Neutrophil (primary cell): Measurements from ENCODE around the gene IQCN.

ENCODE experiments used
- H3K27ac ChIP-seq: fragments of 200-600 bp; sonication (generic); 2 replicates; pipeline ENCODE4 v1.5.1; 2016; ENCODE audit warnings: mild to moderate bottlenecking, moderate library complexity
- H3K27me3 ChIP-seq: fragments of 200-600 bp; sonication (generic); 2 replicates; pipeline ENCODE4 v1.6.0; 2016; ENCODE audit warnings: mild to moderate bottlenecking
- H3K36me3 ChIP-seq: fragments of 200-600 bp; sonication (generic); 2 replicates; pipeline ENCODE4 v1.5.1; 2017
- H3K4me1 ChIP-seq, 2 experiments: fragments of 200-600 bp in 1 of 2; sonication (generic) in 1 of 2; 1 replicate in 1 of 2; 2 replicates in 1 of 2; pipeline versions ENCODE4 v1.5.1 to v1.6.1; 2013 to 2016; ENCODE audit warnings: low read depth in 1 of 2, low read length in 1 of 2, mild to moderate bottlenecking in 1 of 2, moderate library complexity in 1 of 2; ENCODE audit not compliant: control insufficient read depth in 1 of 2, insufficient read depth in 1 of 2
- H3K4me3 ChIP-seq, 2 experiments: fragments of 200-600 bp in 1 of 2; sonication (generic) in 1 of 2; 1 replicate in 1 of 2; 2 replicates in 1 of 2; pipeline ENCODE4 v1.5.1; 2013 to 2016; ENCODE audit warnings: low read depth in 1 of 2, low read length in 1 of 2, mild to moderate bottlenecking in 1 of 2, moderate library complexity in 1 of 2
- H3K9me3 ChIP-seq: fragments of 200-600 bp; sonication (generic); 2 replicates; pipeline ENCODE4 v1.5.1; 2016
- CTCF ChIP-seq: fragments of 200-600 bp; sonication (generic); IDR thresholded peaks from 2 replicates; pipeline ENCODE4 v1.5.1; 2016; ENCODE audit warnings: antibody characterized with exemption

IQCN gene

GRCh38 chr19:18320865-18321733, 46.8 kb upstream of the IQCN start:
- no peak overlapping the region for H3K4me3 ChIP-seq
- no peak for TF ChIP-seq CTCF
- H3K27ac ChIP-seq, result peak overlapping the region; percentile 82
- no peaks in the 10 kb centered on the region for H3K36me3 ChIP-seq
- H3K4me1 ChIP-seq, result peaks cover 56 to 57% of the 10 kb centered on the region in 2 experiments
- no peaks in the 10 kb centered on the region for H3K9me3 ChIP-seq
- no peaks in the 10 kb centered on the region for H3K27me3 ChIP-seq

GRCh38 chr19:18319591-18320135, 45.4 kb upstream of the IQCN start:
- Histone ChIP-seq H3K4me1 (peaks cover 56 to 57% of the 10 kb centered on the region in 2 experiments), H3K27me3 (no peaks in the 10 kb centered on the region), H3K27ac (peak overlapping the region; percentile 81), H3K36me3 (no peaks in the 10 kb centered on the region), H3K4me3 (no peak overlapping the region), H3K9me3 (no peaks in the 10 kb centered on the region)
- no peak for TF ChIP-seq CTCF

- Histone ChIP-seq H3K27me3 (no peaks in the 10 kb centered on the region), H3K27ac (peak overlapping the region; percentile 81), H3K9me3 (no peaks in the 10 kb centered on the region), H3K4me3 (peak overlapping the region; percentile 6 to 38), H3K36me3 (no peaks in the 10 kb centered on the region), H3K4me1 (peaks cover 49% of the 10 kb centered on the region in 2 experiments)
- no peak for TF ChIP-seq CTCF
Measured at GRCh38 chr19:18317961-18318800, 43.9 kb upstream of the IQCN start.

- Histone ChIP-seq H3K36me3 (peaks cover 17% of the 10 kb centered on the region), H3K4me1 (peaks cover 10 to 17% of the 10 kb centered on the region in 2 experiments), H3K9me3 (no peaks in the 10 kb centered on the region), H3K27ac (no peak overlapping the region), H3K27me3 (no peaks in the 10 kb centered on the region), H3K4me3 (no peak overlapping the region)
- TF ChIP-seq CTCF, result no peak
Measured at GRCh38 chr19:18313398-18313797, 39.1 kb upstream of the IQCN start.

GRCh38 chr19:18312092-18312534, 37.9 kb upstream of the IQCN start:
- no peak for TF ChIP-seq CTCF

More at GRCh38 chr19:18312092-18312534, 37.9 kb upstream of the IQCN start:
- peaks cover 17% of the 10 kb centered on the region for H3K36me3 ChIP-seq
- no peaks in the 10 kb centered on the region for H3K27me3 ChIP-seq
- no peak overlapping the region for H3K27ac ChIP-seq
- H3K4me1 ChIP-seq, result peaks cover 0 to 4% of the 10 kb centered on the region in 2 experiments
- H3K9me3 ChIP-seq, result no peaks in the 10 kb centered on the region
- no peak overlapping the region for H3K4me3 ChIP-seq
